NCI-H2227 (cell line): ENCODE results near the gene ANTXR1.

Experiments
- DNase-seq: peaks from one replicate; lab custom pipeline; 2025; ENCODE audit not compliant: unreplicated experiment; lab: John Stamatoyannopoulos, UW

The ANTXR1 gene

GRCh38 chr2:69001879-69002278 lies 11.1 kb upstream of the ANTXR1 start:
- DNase-seq = no peak

- no peak for DNase-seq
Measured at GRCh38 chr2:69003731-69004130, 9.2 kb upstream of the ANTXR1 start.

- DNase-seq = no peak
Measured at GRCh38 chr2:69007169-69007568, 5.8 kb upstream of the ANTXR1 start.

GRCh38 chr2:69007603-69008002 lies 5.4 kb upstream of the ANTXR1 start:
- DNase-seq = no peak

GRCh38 chr2:69010437-69011194 lies 2.4 kb upstream of the ANTXR1 start:
- DNase-seq = no peak

GRCh38 chr2:69011611-69012157 lies 1.3 kb upstream of the ANTXR1 start:
- no peak for DNase-seq

- peak; percentile 86 for DNase-seq
Measured at GRCh38 chr2:69012310-69013141, 453 bp upstream of the ANTXR1 start.

GRCh38 chr2:69013840-69014821 lies 1.2 kb downstream of the ANTXR1 start:
- peak; percentile 60 for DNase-seq

- peak; percentile 17 for DNase-seq
Measured at GRCh38 chr2:69017080-69017479, 4.1 kb downstream of the ANTXR1 start.

GRCh38 chr2:69017835-69018234 lies 4.9 kb downstream of the ANTXR1 start:
- no peak for DNase-seq

- no peak for DNase-seq
Measured at GRCh38 chr2:69018678-69019095, 5.7 kb downstream of the ANTXR1 start.

GRCh38 chr2:69020496-69021426 lies 7.8 kb downstream of the ANTXR1 start:
- no peak for DNase-seq

GRCh38 chr2:69021727-69022126 lies 8.7 kb downstream of the ANTXR1 start:
- DNase-seq = peak; percentile 7

- DNase-seq = no peak
Measured at GRCh38 chr2:69022548-69022947, 9.6 kb downstream of the ANTXR1 start.

- no peak for DNase-seq
Measured at GRCh38 chr2:69023236-69023635, 10.3 kb downstream of the ANTXR1 start.

- DNase-seq = peak; percentile 18
Measured at GRCh38 chr2:69026026-69026425, 13.0 kb downstream of the ANTXR1 start.

- DNase-seq = no peak
Measured at GRCh38 chr2:69026691-69027459, 13.9 kb downstream of the ANTXR1 start.

GRCh38 chr2:69030800-69031428 lies 17.9 kb downstream of the ANTXR1 start:
- DNase-seq = no peak
